HEK293 (cell line): ENCODE data around the gene DGKB.

ENCODE experiments used
- GLIS2 ChIP-seq: fragments of 450-650 bp; formaldehyde crosslinking; IDR thresholded peaks from 2 replicates; pipeline ENCODE4 v1.5.1; 2016; ENCODE audit warnings: missing biosample characterization, missing genetic modification characterization
- MZF1 ChIP-seq: fragments of 450-650 bp; formaldehyde crosslinking; IDR thresholded peaks from 2 replicates; pipeline ENCODE4 v1.5.1; 2017; ENCODE audit warnings: missing biosample characterization, missing genetic modification characterization, borderline replicate concordance
- SETDB1 ChIP-seq: IDR thresholded peaks from one replicate; pipeline ENCODE4 v1.6.1; 2017; ENCODE audit warnings: mild to moderate bottlenecking, low read length, moderate library complexity, mixed read lengths; ENCODE audit not compliant: insufficient read length
- YY1 ChIP-seq: fragments of 450-650 bp; formaldehyde crosslinking; IDR thresholded peaks from 2 replicates; pipeline ENCODE4 v1.5.1; 2018; ENCODE audit warnings: missing biosample characterization, missing genetic modification characterization
- ZBTB26 ChIP-seq: fragments of 450-650 bp; formaldehyde crosslinking; optimal IDR thresholded peaks from 2 replicates; pipeline ENCODE3; 2016; ENCODE audit warnings: missing biosample characterization, mild to moderate bottlenecking, missing genetic modification characterization
- ZNF23 ChIP-seq: fragments of 450-650 bp; formaldehyde crosslinking; IDR thresholded peaks from 2 replicates; pipeline ENCODE4 v1.5.1; 2016; ENCODE audit warnings: missing biosample characterization, missing genetic modification characterization, borderline replicate concordance
- ZNF274 ChIP-seq, 2 experiments: fragments of 200-500 bp in 1 of 2; fragments of 450-650 bp in 1 of 2; sonication (Bioruptor generic) in 1 of 2; formaldehyde crosslinking in 1 of 2; IDR thresholded peaks; 2 replicates each; pipeline versions ENCODE4 v1.5.1 to v1.6.1; 2014 to 2016; ENCODE audit warnings: borderline replicate concordance in 1 of 2, inconsistent platforms in 1 of 2, low read length in 1 of 2, missing biosample characterization in 1 of 2, missing genetic modification characterization in 1 of 2
- ZNF302 ChIP-seq: fragments of 450-650 bp; formaldehyde crosslinking; IDR thresholded peaks from 2 replicates; pipeline ENCODE4 v1.5.1; 2016; ENCODE audit warnings: missing biosample characterization, missing genetic modification characterization, low read depth
- ZNF324 ChIP-seq: fragments of 450-650 bp; formaldehyde crosslinking; IDR thresholded peaks from 2 replicates; pipeline ENCODE4 v1.5.1; 2016; ENCODE audit warnings: missing biosample characterization, missing genetic modification characterization
- ZNF521 ChIP-seq: fragments of 450-650 bp; formaldehyde crosslinking; IDR thresholded peaks from 2 replicates; pipeline ENCODE4 v1.5.1; 2017; ENCODE audit warnings: missing biosample characterization, mild to moderate bottlenecking, missing genetic modification characterization
- ZNF664 ChIP-seq: fragments of 450-650 bp; formaldehyde crosslinking; IDR thresholded peaks from 2 replicates; pipeline ENCODE4 v1.5.1; 2016; ENCODE audit warnings: missing biosample characterization, missing genetic modification characterization
- TF ChIP-seq, protein P1 (sequence below): fragments of 450-650 bp; formaldehyde crosslinking; IDR thresholded peaks from 2 replicates; pipeline ENCODE4 v1.5.1; 2016; ENCODE audit warnings: missing biosample characterization, missing genetic modification characterization
- TF ChIP-seq, protein P2 (sequence below): fragments of 450-650 bp; formaldehyde crosslinking; IDR thresholded peaks from 2 replicates; pipeline ENCODE4 v1.5.1; 2016; ENCODE audit warnings: missing biosample characterization, missing genetic modification characterization

DNA sequence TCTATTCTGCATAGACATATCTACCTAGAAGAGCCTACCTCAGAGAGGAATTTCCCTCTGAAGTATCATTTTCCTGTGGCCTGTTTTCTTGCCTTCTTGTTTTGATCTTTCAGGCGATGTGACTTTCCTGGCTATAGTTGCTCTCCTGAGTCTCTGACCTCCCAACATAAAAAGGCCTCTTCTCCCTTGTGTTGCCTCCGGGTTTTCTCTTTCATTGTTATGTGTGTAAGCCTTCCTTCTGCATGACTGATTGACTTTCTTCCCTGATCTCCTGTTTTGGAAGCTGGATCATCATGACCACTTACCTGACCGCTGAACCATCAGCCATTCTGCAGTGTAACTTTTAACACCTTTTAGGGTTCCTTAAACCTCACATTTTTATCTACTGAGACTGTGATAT, 471.6 kb downstream of the DGKB start:
- TF ChIP-seq, protein P1, sequence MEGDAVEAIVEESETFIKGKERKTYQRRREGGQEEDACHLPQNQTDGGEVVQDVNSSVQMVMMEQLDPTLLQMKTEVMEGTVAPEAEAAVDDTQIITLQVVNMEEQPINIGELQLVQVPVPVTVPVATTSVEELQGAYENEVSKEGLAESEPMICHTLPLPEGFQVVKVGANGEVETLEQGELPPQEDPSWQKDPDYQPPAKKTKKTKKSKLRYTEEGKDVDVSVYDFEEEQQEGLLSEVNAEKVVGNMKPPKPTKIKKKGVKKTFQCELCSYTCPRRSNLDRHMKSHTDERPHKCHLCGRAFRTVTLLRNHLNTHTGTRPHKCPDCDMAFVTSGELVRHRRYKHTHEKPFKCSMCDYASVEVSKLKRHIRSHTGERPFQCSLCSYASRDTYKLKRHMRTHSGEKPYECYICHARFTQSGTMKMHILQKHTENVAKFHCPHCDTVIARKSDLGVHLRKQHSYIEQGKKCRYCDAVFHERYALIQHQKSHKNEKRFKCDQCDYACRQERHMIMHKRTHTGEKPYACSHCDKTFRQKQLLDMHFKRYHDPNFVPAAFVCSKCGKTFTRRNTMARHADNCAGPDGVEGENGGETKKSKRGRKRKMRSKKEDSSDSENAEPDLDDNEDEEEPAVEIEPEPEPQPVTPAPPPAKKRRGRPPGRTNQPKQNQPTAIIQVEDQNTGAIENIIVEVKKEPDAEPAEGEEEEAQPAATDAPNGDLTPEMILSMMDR (tag by site-specific recombination), result no peak
- no peak for TF ChIP-seq ZNF664
- no peak for TF ChIP-seq ZNF521 (tag by site-specific recombination)
- no peak for TF ChIP-seq MZF1 (tag by site-specific recombination)
- no peak for TF ChIP-seq SETDB1
- no peak for TF ChIP-seq ZBTB26 (tag by site-specific recombination)
- TF ChIP-seq GLIS2, result no peak
- TF ChIP-seq ZNF274 (IDR thresholded peaks at IDR 0.05; ENCODE audit: low read length), result no peak
- TF ChIP-seq ZNF274 (tag by site-specific recombination; IDR thresholded peaks at IDR 0.05; ENCODE audit: borderline replicate concordance), result no peak
- TF ChIP-seq YY1, result no peak
- TF ChIP-seq ZNF302 (tag by site-specific recombination), result no peak
- TF ChIP-seq, protein P2, sequence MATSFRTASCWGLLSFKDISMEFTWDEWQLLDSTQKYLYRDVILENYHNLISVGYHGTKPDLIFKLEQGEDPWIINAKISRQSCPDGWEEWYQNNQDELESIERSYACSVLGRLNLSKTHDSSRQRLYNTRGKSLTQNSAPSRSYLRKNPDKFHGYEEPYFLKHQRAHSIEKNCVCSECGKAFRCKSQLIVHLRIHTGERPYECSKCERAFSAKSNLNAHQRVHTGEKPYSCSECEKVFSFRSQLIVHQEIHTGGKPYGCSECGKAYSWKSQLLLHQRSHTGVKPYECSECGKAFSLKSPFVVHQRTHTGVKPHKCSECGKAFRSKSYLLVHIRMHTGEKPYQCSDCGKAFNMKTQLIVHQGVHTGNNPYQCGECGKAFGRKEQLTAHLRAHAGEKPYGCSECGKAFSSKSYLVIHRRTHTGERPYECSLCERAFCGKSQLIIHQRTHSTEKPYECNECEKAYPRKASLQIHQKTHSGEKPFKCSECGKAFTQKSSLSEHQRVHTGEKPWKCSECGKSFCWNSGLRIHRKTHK, result no peak
- TF ChIP-seq ZNF23, result no peak
- no peak for TF ChIP-seq ZNF324 (tag by site-specific recombination)
